ENCODE data around the gene SIAH3. TPM values are rescaled to one million over a fixed set of nuclear protein-coding genes. Genes with fewer than 3 reads are reported as not detected.

The SIAH3 gene
- total RNA-seq, 3 donors from 2014 or later: 0.03 to 0.05 TPM; not detected in 1

GRCh38 chr13:45847554-45848224 is 3.9 kb downstream of the SIAH3 start:
- no peaks in the 10 kb centered on the region for H3K36me3 Mint-ChIP-seq (ENCODE audit: insufficient read depth)
- peaks cover 21% of the 10 kb centered on the region for H3K27me3 Mint-ChIP-seq (ENCODE audit: low read depth)
- H3K4me3 Mint-ChIP-seq: peak overlapping the region; percentile 26
- H3K4me1 Mint-ChIP-seq (ENCODE audit: low read depth): peaks cover 51% of the 10 kb centered on the region
- H3K9me3 Mint-ChIP-seq: no peaks in the 10 kb centered on the region
- no peak for DNase-seq
- peak; percentile 37 to 51 for ATAC-seq

DNA sequence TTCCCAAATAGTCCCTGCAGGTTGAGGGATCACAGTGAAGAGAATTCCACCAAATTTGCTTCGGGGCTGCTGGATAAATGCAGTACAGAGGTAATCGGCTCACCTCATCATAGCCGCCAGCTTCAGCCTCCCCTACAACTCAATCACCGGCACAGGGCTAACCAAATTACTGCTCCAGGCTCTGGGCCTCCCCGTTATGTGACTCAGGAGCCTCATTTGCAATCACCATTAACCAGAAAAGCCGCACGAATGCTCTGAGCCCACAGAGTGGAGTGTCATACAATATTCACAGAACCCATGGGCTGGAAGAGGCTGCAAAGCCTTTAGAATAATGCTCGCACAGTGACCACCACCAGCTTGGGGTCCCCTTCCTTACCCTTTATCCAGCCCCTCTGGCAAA is 4.9 kb downstream of the SIAH3 start:
- H3K27me3 Mint-ChIP-seq (ENCODE audit: low read depth): peaks cover 19% of the 10 kb centered on the region
- H3K9me3 Mint-ChIP-seq: no peaks in the 10 kb centered on the region
- H3K4me3 Mint-ChIP-seq: no peak overlapping the region
- peaks cover 51% of the 10 kb centered on the region for H3K4me1 Mint-ChIP-seq (ENCODE audit: low read depth)
- DNase-seq: no peak
- H3K36me3 Mint-ChIP-seq (ENCODE audit: insufficient read depth): no peaks in the 10 kb centered on the region
- no peak for ATAC-seq

DNA sequence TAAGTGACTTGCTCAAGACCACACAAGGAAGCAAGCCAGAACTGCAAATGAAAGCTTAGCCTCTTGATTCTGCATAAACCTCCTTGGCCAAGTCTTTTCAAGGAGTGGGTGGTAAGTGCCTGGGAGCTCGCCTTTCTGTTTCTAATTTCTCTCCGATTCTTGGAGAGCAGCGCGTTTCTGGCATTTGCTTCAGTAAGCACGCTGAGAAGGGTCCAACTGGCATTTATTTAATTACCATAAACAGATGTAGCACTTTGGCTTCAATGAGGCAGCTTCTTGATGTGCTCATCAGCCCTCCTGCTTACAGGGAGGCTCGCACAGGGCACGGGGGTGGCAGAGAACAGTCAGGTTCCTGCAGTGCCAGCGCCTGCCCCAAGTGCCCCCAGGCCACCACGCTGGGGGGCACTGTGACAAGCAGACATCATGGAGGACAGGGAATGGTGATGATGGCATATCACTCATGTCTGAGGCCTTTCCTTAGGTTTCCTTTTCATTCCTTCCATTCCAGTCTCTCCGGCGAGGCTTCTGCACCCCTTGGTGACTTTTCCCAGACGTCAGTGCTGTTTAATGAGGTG is 13.3 kb downstream of the SIAH3 start:
- Mint-ChIP-seq H3K9me3 (no peaks in the 10 kb centered on the region), H3K27me3 (ENCODE audit: low read depth) (no peaks in the 10 kb centered on the region), H3K36me3 (ENCODE audit: insufficient read depth) (no peaks in the 10 kb centered on the region), H3K4me1 (ENCODE audit: low read depth) (no peaks in the 10 kb centered on the region), H3K4me3 (no peak overlapping the region)
- DNase-seq (no peak), ATAC-seq (no peak)

GRCh38 chr13:45837111-45837510 is 14.4 kb downstream of the SIAH3 start:
- ATAC-seq: no peak
- no peaks in the 10 kb centered on the region for H3K36me3 Mint-ChIP-seq (ENCODE audit: insufficient read depth)
- no peaks in the 10 kb centered on the region for H3K4me1 Mint-ChIP-seq (ENCODE audit: low read depth)
- DNase-seq: no peak
- H3K9me3 Mint-ChIP-seq: no peaks in the 10 kb centered on the region
- no peak overlapping the region for H3K4me3 Mint-ChIP-seq
- no peaks in the 10 kb centered on the region for H3K27me3 Mint-ChIP-seq (ENCODE audit: low read depth)

DNA sequence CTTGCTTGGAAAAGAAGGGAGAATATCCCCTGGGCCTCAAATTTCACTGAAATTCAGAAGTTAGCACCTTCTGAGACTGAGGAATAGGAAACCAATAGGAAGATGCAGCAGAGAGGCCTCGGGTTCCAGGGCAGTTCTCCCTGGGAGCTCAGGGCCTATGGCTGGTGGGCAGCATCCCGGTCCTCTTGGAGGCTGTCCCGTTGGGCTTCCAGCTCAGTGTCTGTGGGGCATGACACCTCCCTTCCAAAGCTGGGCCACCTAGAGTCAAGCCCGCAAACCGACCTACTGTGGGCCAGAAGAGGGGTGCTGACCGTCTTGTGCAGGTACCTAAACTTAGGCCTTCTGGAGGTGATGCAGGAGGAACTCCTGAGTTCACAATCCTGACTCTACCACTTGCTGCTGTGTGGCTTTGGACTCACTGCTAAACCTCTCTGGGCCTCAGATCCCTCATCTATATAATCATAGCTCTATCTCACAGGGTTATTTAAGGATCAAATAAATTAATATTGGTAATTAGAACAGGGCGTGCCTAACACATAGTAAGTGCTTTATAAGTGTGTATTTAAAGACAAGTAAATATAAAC is 17.1 kb downstream of the SIAH3 start:
- no peaks in the 10 kb centered on the region for H3K36me3 Mint-ChIP-seq (ENCODE audit: insufficient read depth)
- H3K4me3 Mint-ChIP-seq: no peak overlapping the region
- ATAC-seq (no peak), DNase-seq (no peak)
- H3K27me3 Mint-ChIP-seq (ENCODE audit: low read depth): no peaks in the 10 kb centered on the region
- no peaks in the 10 kb centered on the region for H3K9me3 Mint-ChIP-seq
- H3K4me1 Mint-ChIP-seq (ENCODE audit: low read depth): no peaks in the 10 kb centered on the region

- no peak for ATAC-seq
- H3K36me3 Mint-ChIP-seq (ENCODE audit: insufficient read depth): no peaks in the 10 kb centered on the region
- no peaks in the 10 kb centered on the region for H3K27me3 Mint-ChIP-seq (ENCODE audit: low read depth)
- H3K4me1 Mint-ChIP-seq (ENCODE audit: low read depth): no peaks in the 10 kb centered on the region
- no peak for DNase-seq
- no peak overlapping the region for H3K4me3 Mint-ChIP-seq
- H3K9me3 Mint-ChIP-seq: no peaks in the 10 kb centered on the region
These were observed 17.7 kb downstream of the SIAH3 start for GRCh38 chr13:45833663-45834375.

GRCh38 chr13:45833242-45833641 is 18.3 kb downstream of the SIAH3 start:
- Mint-ChIP-seq H3K4me1 (ENCODE audit: low read depth) (no peaks in the 10 kb centered on the region), H3K9me3 (no peaks in the 10 kb centered on the region), H3K4me3 (no peak overlapping the region), H3K36me3 (ENCODE audit: insufficient read depth) (no peaks in the 10 kb centered on the region), H3K27me3 (ENCODE audit: low read depth) (no peaks in the 10 kb centered on the region)
- DNase-seq: no peak
- no peak for ATAC-seq

GRCh38 chr13:45831851-45832250 is 19.7 kb downstream of the SIAH3 start:
- ATAC-seq (no peak), DNase-seq (no peak)
- Mint-ChIP-seq H3K4me1 (ENCODE audit: low read depth) (no peaks in the 10 kb centered on the region), H3K27me3 (ENCODE audit: low read depth) (no peaks in the 10 kb centered on the region), H3K9me3 (no peaks in the 10 kb centered on the region), H3K4me3 (no peak overlapping the region), H3K36me3 (ENCODE audit: insufficient read depth) (no peaks in the 10 kb centered on the region)

DNA sequence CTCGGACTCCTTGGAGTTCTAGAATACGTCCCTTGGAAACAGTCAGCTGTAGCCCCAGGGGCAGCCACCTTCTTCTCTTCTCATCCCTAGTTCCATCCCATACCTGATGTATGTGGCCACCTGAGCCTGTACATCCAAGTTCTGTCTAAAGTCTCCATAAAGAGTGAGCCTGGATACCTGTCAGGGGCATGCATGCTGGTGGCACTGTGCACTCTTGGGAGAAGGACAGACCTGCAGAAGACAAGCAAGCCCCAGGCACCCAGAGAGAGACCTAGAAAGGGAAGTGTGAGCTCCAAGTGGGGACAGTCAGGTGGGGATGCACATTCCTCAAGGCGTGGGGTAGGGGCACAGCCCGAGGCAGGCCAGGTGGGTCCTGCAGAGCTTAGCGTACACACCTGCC is 21.4 kb downstream of the SIAH3 start:
- no peak overlapping the region for H3K4me3 Mint-ChIP-seq
- DNase-seq (no peak), ATAC-seq (no peak)
- H3K4me1 Mint-ChIP-seq (ENCODE audit: low read depth): no peaks in the 10 kb centered on the region
- H3K9me3 Mint-ChIP-seq: no peaks in the 10 kb centered on the region
- no peaks in the 10 kb centered on the region for H3K27me3 Mint-ChIP-seq (ENCODE audit: low read depth)
- no peaks in the 10 kb centered on the region for H3K36me3 Mint-ChIP-seq (ENCODE audit: insufficient read depth)

DNA sequence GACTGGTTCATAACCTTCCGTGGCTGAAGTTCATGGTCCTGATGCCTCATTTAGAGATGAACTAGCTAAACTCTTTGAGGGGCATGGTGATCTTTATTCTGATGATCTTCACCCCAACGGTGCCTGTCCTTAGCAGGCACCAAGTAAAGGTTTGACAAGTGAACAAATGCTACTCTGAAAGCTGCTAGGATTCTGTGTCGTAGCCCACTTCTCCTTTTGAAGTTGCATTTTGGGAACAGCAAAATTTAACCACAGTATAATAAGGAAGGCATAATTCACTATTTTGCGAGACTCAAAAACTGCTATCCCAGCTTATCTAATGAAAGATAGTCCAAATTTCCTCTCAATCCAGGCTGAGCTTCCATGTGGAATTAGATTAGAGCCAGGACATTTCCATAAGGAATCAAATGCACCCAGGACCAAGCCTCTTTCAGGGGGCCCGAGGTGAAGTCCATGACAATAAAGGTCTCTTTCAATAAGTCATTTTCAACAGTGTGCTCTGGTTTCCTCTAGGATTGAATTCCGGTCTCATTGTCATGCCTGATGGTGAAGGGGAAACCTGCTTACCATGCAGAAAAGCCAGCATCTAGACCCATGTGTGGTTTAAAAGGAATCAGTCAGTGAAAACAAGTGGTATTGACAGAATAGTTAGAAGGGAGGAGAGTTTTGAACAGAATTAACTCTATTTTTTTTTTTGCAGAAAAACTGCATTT is 23.1 kb downstream of the SIAH3 start:
- DNase-seq: no peak
- H3K4me1 Mint-ChIP-seq (ENCODE audit: low read depth): no peaks in the 10 kb centered on the region

DNA sequence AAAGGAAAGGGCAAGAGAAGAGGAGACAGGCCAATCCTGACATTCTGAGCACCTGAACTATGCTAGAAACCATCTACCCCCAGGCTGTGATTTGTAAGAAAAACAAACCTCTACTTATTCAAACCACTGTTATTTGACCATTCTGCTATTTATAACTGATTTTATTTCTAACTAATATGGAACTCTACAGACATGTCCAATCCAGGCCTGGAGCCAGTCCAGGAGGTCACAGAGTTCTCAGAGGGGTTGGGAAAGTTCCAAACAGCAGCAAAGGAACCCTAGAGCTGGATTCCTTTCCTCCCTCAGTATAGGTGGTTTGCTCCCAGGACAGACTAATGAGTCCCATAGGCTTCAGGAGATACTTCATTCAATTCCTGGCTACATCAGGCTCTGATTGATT is 24.2 kb downstream of the SIAH3 start:
- DNase-seq (no peak), ATAC-seq (no peak)
- Mint-ChIP-seq H3K9me3 (no peaks in the 10 kb centered on the region), H3K4me1 (ENCODE audit: low read depth) (no peaks in the 10 kb centered on the region), H3K27me3 (ENCODE audit: low read depth) (no peaks in the 10 kb centered on the region), H3K4me3 (no peak overlapping the region), H3K36me3 (ENCODE audit: insufficient read depth) (no peaks in the 10 kb centered on the region)

More for the DNA sequence above, 23.1 kb downstream of the SIAH3 start:
- H3K36me3 Mint-ChIP-seq (ENCODE audit: insufficient read depth): no peaks in the 10 kb centered on the region
- H3K27me3 Mint-ChIP-seq (ENCODE audit: low read depth): no peaks in the 10 kb centered on the region
- no peak overlapping the region for H3K4me3 Mint-ChIP-seq
- no peaks in the 10 kb centered on the region for H3K9me3 Mint-ChIP-seq
- ATAC-seq: no peak

- Mint-ChIP-seq H3K36me3 (ENCODE audit: insufficient read depth) (no peaks in the 10 kb centered on the region), H3K27me3 (ENCODE audit: low read depth) (no peaks in the 10 kb centered on the region), H3K4me1 (ENCODE audit: low read depth) (no peaks in the 10 kb centered on the region), H3K4me3 (no peak overlapping the region), H3K9me3 (no peaks in the 10 kb centered on the region)
- ATAC-seq: no peak
- no peak for DNase-seq
These were observed 24.8 kb downstream of the SIAH3 start for GRCh38 chr13:45826731-45827130.

- no peak overlapping the region for H3K4me3 Mint-ChIP-seq
- no peak for ATAC-seq
- no peaks in the 10 kb centered on the region for H3K4me1 Mint-ChIP-seq (ENCODE audit: low read depth)
These were observed 26.2 kb downstream of the SIAH3 start for GRCh38 chr13:45825387-45825650.

DNA sequence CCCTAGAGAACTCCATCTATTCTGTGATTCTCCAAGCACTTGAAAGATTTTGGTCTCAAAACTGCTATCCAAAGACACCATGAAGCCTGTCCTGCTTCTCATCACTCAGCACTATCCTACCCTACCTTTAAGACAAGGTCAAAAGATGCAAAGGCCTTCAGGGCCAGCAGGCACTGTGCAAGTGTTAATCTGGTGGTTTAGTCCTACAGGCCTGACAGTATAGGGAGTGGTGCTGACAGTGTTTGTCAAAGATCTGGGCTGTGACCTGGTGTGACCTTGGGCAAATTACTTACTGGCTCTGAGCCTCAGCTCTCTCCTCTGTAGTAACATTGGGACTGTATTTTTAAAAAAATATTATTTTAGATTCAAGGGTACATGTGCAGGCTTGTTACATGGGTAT is 28.0 kb downstream of the SIAH3 start:
- no peak for ATAC-seq
- H3K36me3 Mint-ChIP-seq (ENCODE audit: insufficient read depth): no peaks in the 10 kb centered on the region
- no peaks in the 10 kb centered on the region for H3K4me1 Mint-ChIP-seq (ENCODE audit: low read depth)
- H3K4me3 Mint-ChIP-seq: no peak overlapping the region
- no peaks in the 10 kb centered on the region for H3K27me3 Mint-ChIP-seq (ENCODE audit: low read depth)
- DNase-seq: no peak
- H3K9me3 Mint-ChIP-seq: no peaks in the 10 kb centered on the region

More at GRCh38 chr13:45825387-45825650, 26.2 kb downstream of the SIAH3 start:
- no peaks in the 10 kb centered on the region for H3K27me3 Mint-ChIP-seq (ENCODE audit: low read depth)
- no peaks in the 10 kb centered on the region for H3K36me3 Mint-ChIP-seq (ENCODE audit: insufficient read depth)
- H3K9me3 Mint-ChIP-seq: no peaks in the 10 kb centered on the region
- DNase-seq: no peak

Data from activated T-cell treated with anti-CD3 and anti-CD28 coated beads, Interleukin-2, amount 50 U/mL, for 4 hours (primary cell).